HS-27A (cell line): ENCODE results near the gene SH3BGRL2.

Experiments used
- DNase-seq: peaks from one replicate; pipeline ENCODE4 v3.0.0-alpha.2; 2012; ENCODE audit warnings: low read depth, missing footprints

The SH3BGRL2 gene

GRCh38 chr6:79630883-79631692, at the start of gene SH3BGRL2:
Gene SH3BGRL2, plus strand, starts transcription at chr6:79631329. Its CDS starts 133 bp downstream, at chr6:79631462.
- DNase-seq, result no peak

- DNase-seq, result no peak
Observed at GRCh38 chr6:79584332-79584731, 46.8 kb upstream of the SH3BGRL2 start.

GRCh38 chr6:79586548-79586947, 44.6 kb upstream of the SH3BGRL2 start:
- DNase-seq, result no peak

GRCh38 chr6:79589701-79590100, 41.4 kb upstream of the SH3BGRL2 start:
- no peak for DNase-seq

GRCh38 chr6:79597155-79597554, 34.0 kb upstream of the SH3BGRL2 start:
- no peak for DNase-seq

GRCh38 chr6:79598012-79598411, 33.1 kb upstream of the SH3BGRL2 start:
- DNase-seq, result no peak

- no peak for DNase-seq
Observed at GRCh38 chr6:79599725-79600259, 31.3 kb upstream of the SH3BGRL2 start.

- DNase-seq, result no peak
Observed at GRCh38 chr6:79600313-79600712, 30.8 kb upstream of the SH3BGRL2 start.

GRCh38 chr6:79600812-79601609, 30.1 kb upstream of the SH3BGRL2 start:
- DNase-seq, result no peak

- no peak for DNase-seq
Observed at GRCh38 chr6:79602859-79603258, 28.3 kb upstream of the SH3BGRL2 start.

- DNase-seq, result peak; percentile 76
Observed at GRCh38 chr6:79604583-79605037, 26.5 kb upstream of the SH3BGRL2 start.

- no peak for DNase-seq
Observed at GRCh38 chr6:79605061-79605460, 26.1 kb upstream of the SH3BGRL2 start.

- no peak for DNase-seq
Observed at GRCh38 chr6:79605968-79606764, 25.0 kb upstream of the SH3BGRL2 start.

GRCh38 chr6:79607000-79607399, 24.1 kb upstream of the SH3BGRL2 start:
- DNase-seq, result no peak

GRCh38 chr6:79608334-79609224, 22.6 kb upstream of the SH3BGRL2 start:
- DNase-seq, result no peak

- DNase-seq, result no peak
Observed at GRCh38 chr6:79609225-79609595, 21.9 kb upstream of the SH3BGRL2 start.

- no peak for DNase-seq
Observed at GRCh38 chr6:79610306-79611009, 20.7 kb upstream of the SH3BGRL2 start.

GRCh38 chr6:79612457-79612856, 18.7 kb upstream of the SH3BGRL2 start:
- DNase-seq, result no peak

GRCh38 chr6:79612918-79613317, 18.2 kb upstream of the SH3BGRL2 start:
- DNase-seq, result no peak

GRCh38 chr6:79613912-79614311, 17.2 kb upstream of the SH3BGRL2 start:
- DNase-seq, result no peak
